ENCODE data around the gene TIMM10B.

The TIMM10B gene

GRCh38 chr11:6442441-6442840 lies 38.9 kb upstream of the TIMM10B start:
- TF ChIP-seq CTCF (IDR thresholded peaks at IDR 0.05): no peak

GRCh38 chr11:6443269-6444003 lies 37.9 kb upstream of the TIMM10B start:
- TF ChIP-seq CTCF (IDR thresholded peaks at IDR 0.05): peak; percentile 76

GRCh38 chr11:6448574-6448973 lies 32.7 kb upstream of the TIMM10B start:
- TF ChIP-seq CTCF (IDR thresholded peaks at IDR 0.05): no peak

GRCh38 chr11:6452219-6452618 lies 29.1 kb upstream of the TIMM10B start:
- no peak for TF ChIP-seq CTCF (IDR thresholded peaks at IDR 0.05)

- no peak for TF ChIP-seq CTCF (IDR thresholded peaks at IDR 0.05)
These were observed 28.1 kb upstream of the TIMM10B start for GRCh38 chr11:6453152-6453551.

GRCh38 chr11:6455070-6455469 lies 26.2 kb upstream of the TIMM10B start:
- no peak for TF ChIP-seq CTCF (IDR thresholded peaks at IDR 0.05)

- TF ChIP-seq CTCF (IDR thresholded peaks at IDR 0.05): no peak
These were observed 24.8 kb upstream of the TIMM10B start for GRCh38 chr11:6456361-6457073.
